GM21825 (cell line): Measurements from ENCODE around the gene NKX1-2.

ENCODE experiments used
- ATAC-seq: cut with Tn5 transposase; IDR thresholded peaks from one replicate; pipeline ENCODE4 v1.9.1; 2021; ENCODE audit warnings: mild to moderate bottlenecking, moderate library complexity; ENCODE audit not compliant: unreplicated experiment

The NKX1-2 gene

GRCh38 chr10:124476043-124476725 lies 26.3 kb upstream of the NKX1-2 start:
- no peak for ATAC-seq

- no peak for ATAC-seq
These were observed 24.8 kb upstream of the NKX1-2 start for GRCh38 chr10:124474514-124475070.

GRCh38 chr10:124473070-124473469 lies 23.2 kb upstream of the NKX1-2 start:
- ATAC-seq: no peak

- no peak for ATAC-seq
These were observed 22.2 kb upstream of the NKX1-2 start for GRCh38 chr10:124472071-124472470.

GRCh38 chr10:124470544-124471434 lies 21.0 kb upstream of the NKX1-2 start:
- ATAC-seq: no peak

- ATAC-seq: no peak
These were observed 20.2 kb upstream of the NKX1-2 start for GRCh38 chr10:124469956-124470484.

GRCh38 chr10:124468624-124469023 lies 18.8 kb upstream of the NKX1-2 start:
- ATAC-seq: no peak

- no peak for ATAC-seq
These were observed 17.3 kb upstream of the NKX1-2 start for GRCh38 chr10:124467165-124467564.

- ATAC-seq: no peak
These were observed 16.1 kb upstream of the NKX1-2 start for GRCh38 chr10:124465777-124466488.

GRCh38 chr10:124465003-124465776 lies 15.4 kb upstream of the NKX1-2 start:
- no peak for ATAC-seq

GRCh38 chr10:124464028-124464965 lies 14.5 kb upstream of the NKX1-2 start:
- no peak for ATAC-seq

GRCh38 chr10:124462348-124462695 lies 12.5 kb upstream of the NKX1-2 start:
- no peak for ATAC-seq

GRCh38 chr10:124461642-124462347 lies 12.0 kb upstream of the NKX1-2 start, which contains the start of gene LHPP:
Gene LHPP (plus strand): TSS chr10:124461823. CDS start chr10:124461863, 40 bp downstream.
- peak; percentile 95 for ATAC-seq

GRCh38 chr10:124460144-124460543 lies 10.3 kb upstream of the NKX1-2 start:
- no peak for ATAC-seq

- no peak for ATAC-seq
These were observed 9.6 kb upstream of the NKX1-2 start for GRCh38 chr10:124459395-124459794.

GRCh38 chr10:124458889-124459288 lies 9.1 kb upstream of the NKX1-2 start:
- no peak for ATAC-seq

- no peak for ATAC-seq
These were observed 8.6 kb upstream of the NKX1-2 start for GRCh38 chr10:124458473-124458872.

GRCh38 chr10:124455441-124455840 lies 5.6 kb upstream of the NKX1-2 start:
- no peak for ATAC-seq
